ENCODE measurements around the gene PACRG. TPM values are rescaled to one million over a fixed set of nuclear protein-coding genes. Genes with fewer than 3 reads are reported as not detected.

Gene PACRG
- total and polyA plus RNA-seq, 3 donors from 2014 or later = 54.0 to 84.6 (median 81.7) TPM

GRCh38 chr6:163159110-163159509 lies 431.3 kb downstream of the PACRG start:
- Histone ChIP-seq H3K36me3 (ENCODE audit: low read depth, missing control alignments) (no peaks in the 10 kb centered on the region), H3K4me1 (peaks cover 2% of the 10 kb centered on the region), H3K27me3 (no peaks in the 10 kb centered on the region), H3K27ac (no peak overlapping the region), H3K4me3 (no peak overlapping the region), H3K9me3 (no peaks in the 10 kb centered on the region)
- DNase-seq = no peak
- WGBS, 2 donors = 71 to 76% methylated on average over 1 of the region's 1 CpG
- intact Hi-C loops (cut with DNase I; ENCODE audit: low total_unique reads) = no loop called here
- TF ChIP-seq, protein P1, sequence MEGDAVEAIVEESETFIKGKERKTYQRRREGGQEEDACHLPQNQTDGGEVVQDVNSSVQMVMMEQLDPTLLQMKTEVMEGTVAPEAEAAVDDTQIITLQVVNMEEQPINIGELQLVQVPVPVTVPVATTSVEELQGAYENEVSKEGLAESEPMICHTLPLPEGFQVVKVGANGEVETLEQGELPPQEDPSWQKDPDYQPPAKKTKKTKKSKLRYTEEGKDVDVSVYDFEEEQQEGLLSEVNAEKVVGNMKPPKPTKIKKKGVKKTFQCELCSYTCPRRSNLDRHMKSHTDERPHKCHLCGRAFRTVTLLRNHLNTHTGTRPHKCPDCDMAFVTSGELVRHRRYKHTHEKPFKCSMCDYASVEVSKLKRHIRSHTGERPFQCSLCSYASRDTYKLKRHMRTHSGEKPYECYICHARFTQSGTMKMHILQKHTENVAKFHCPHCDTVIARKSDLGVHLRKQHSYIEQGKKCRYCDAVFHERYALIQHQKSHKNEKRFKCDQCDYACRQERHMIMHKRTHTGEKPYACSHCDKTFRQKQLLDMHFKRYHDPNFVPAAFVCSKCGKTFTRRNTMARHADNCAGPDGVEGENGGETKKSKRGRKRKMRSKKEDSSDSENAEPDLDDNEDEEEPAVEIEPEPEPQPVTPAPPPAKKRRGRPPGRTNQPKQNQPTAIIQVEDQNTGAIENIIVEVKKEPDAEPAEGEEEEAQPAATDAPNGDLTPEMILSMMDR (IDR thresholded peaks at IDR 0.05) = no peak
- TF ChIP-seq POLR2A (IDR thresholded peaks at IDR 0.05) = no peak

- Histone ChIP-seq H3K27ac (no peak overlapping the region), H3K36me3 (ENCODE audit: low read depth, missing control alignments) (no peaks in the 10 kb centered on the region), H3K4me1 (peaks cover 7% of the 10 kb centered on the region), H3K9me3 (no peaks in the 10 kb centered on the region), H3K27me3 (no peaks in the 10 kb centered on the region), H3K4me3 (no peak overlapping the region)
- TF ChIP-seq POLR2A (IDR thresholded peaks at IDR 0.05) = no peak
- TF ChIP-seq, protein P1 (IDR thresholded peaks at IDR 0.05) = no peak
- WGBS, 2 donors = 82 to 87% methylated on average over 10 of the region's 10 CpGs
- no peak for DNase-seq
- intact Hi-C loops (cut with DNase I; ENCODE audit: low total_unique reads) = no loop called here
Measured at GRCh38 chr6:163159689-163160088, 431.9 kb downstream of the PACRG start.

DNA sequence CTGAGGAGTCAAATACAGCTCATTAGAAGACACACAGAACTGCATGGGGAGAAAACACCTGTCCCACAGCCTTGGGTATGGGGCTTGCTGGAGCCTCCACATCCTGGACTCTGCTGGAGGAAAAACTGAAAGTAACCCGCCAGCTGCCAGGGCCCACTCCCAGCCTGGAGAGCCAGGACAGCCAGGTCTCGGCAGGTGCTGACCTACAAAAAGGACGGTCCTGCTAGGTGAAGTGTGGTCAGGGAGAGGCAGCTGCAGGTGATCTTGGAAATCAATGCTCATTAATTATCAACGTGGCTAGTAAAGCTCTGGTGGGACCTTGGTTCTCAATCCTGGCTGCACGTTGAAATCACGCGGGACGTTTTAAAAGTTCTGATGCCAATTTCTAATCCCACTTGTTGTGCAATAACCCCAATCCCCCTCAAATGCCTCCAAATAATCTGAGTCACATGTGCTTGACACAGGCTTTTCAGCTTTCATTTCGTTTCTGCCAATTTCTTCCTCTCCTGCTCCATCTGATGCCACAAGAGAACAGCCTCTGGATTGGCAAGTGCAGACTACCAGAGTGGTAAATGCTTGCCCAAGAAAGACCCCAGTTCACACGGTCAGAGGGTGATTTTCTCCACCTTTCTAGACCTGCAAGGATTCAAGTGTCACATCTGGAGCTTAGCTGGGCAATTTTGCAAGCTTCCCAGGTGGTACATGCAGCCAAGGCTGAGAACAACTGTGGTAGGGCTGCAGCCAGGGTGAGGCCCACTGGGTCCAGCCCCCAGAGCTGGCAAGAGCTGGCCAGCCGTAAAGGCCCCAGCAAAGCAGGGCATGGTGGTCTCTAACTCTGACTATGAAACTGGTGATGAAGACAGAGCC lies 434.5 kb downstream of the PACRG start:
- Histone ChIP-seq H3K27ac (no peak overlapping the region), H3K4me3 (no peak overlapping the region), H3K9me3 (no peaks in the 10 kb centered on the region), H3K4me1 (peaks cover 7% of the 10 kb centered on the region), H3K27me3 (no peaks in the 10 kb centered on the region), H3K36me3 (ENCODE audit: low read depth, missing control alignments) (no peaks in the 10 kb centered on the region)
- no peak for DNase-seq
- intact Hi-C loops (cut with DNase I; ENCODE audit: low total_unique reads) = no loop called here
- TF ChIP-seq, protein P1 (IDR thresholded peaks at IDR 0.05) = no peak
- no peak for TF ChIP-seq POLR2A (IDR thresholded peaks at IDR 0.05)
- 94 to 96% methylated on average over 11 of the region's 11 CpGs for WGBS, 2 donors

DNA sequence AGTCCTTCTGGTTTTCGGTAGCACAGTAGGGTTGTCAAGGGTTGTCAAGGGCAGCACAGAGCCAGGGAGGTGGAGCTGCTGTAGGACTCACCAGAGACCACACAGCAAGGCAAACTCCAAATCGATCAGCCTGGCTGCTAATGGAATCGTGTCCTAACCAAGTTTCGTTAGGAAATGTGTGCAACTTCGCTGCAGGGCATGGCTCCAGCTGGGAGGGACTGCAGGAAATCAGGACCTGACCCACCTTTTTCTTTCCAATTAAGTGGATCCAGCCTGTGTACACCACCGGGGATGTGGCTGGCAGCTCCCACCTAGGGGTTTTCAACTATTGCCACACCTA lies 435.1 kb downstream of the PACRG start:
- H3K4me3 ChIP-seq = no peak overlapping the region
- H3K9me3 ChIP-seq = no peaks in the 10 kb centered on the region
- H3K27me3 ChIP-seq = no peaks in the 10 kb centered on the region
- H3K4me1 ChIP-seq = peaks cover 7% of the 10 kb centered on the region
- H3K36me3 ChIP-seq (ENCODE audit: low read depth, missing control alignments) = no peaks in the 10 kb centered on the region
- 66 to 85% methylated on average over 5 to 6 of the region's 6 CpGs for WGBS, 2 donors
- H3K27ac ChIP-seq = no peak overlapping the region
- intact Hi-C loops (cut with DNase I; ENCODE audit: low total_unique reads) = no loop called here
- no peak for TF ChIP-seq POLR2A (IDR thresholded peaks at IDR 0.05)
- TF ChIP-seq, protein P1 (IDR thresholded peaks at IDR 0.05) = no peak
- no peak for DNase-seq

Measured in testis (tissue), 3 donors.